A549 (cell line): ENCODE results near the gene PPP1R12B.
"Not testable (repeated sequence)": the region's sequence is repeated elsewhere in the genome, so short reads cannot be mapped to it uniquely, and the experiment has no call there.

ENCODE experiments used
- CEBPB ChIP-seq, 2 experiments: fragments of >200 bp in 1 of 2; sonication (Bioruptor Twin) in 1 of 2; formaldehyde crosslinking in 1 of 2; IDR thresholded peaks; 2 replicates each; pipeline ENCODE4 v1.6.1; 2012 to 2016
- EP300 ChIP-seq, 2 experiments: fragments of >200 bp; sonication (Bioruptor Twin); formaldehyde crosslinking; IDR thresholded peaks; 2 replicates in 1 of 2; 3 replicates in 1 of 2; pipeline ENCODE4 v1.6.1; 2016 to 2017
- JUN ChIP-seq, 2 experiments: fragments of >200 bp; sonication (Bioruptor Twin); formaldehyde crosslinking; IDR thresholded peaks; 2 replicates in 1 of 2; 3 replicates in 1 of 2; pipeline ENCODE4 v1.6.1; 2016 to 2017
- MYC ChIP-seq: IDR thresholded peaks from 2 replicates; pipeline ENCODE4 v1.6.1; 2012; ENCODE audit warnings: mild to moderate bottlenecking, inconsistent platforms, low read length, improper control_type of control experiment, borderline replicate concordance
- SMC3 ChIP-seq: fragments of >200 bp; sonication (Bioruptor Twin); formaldehyde crosslinking; IDR thresholded peaks from 3 replicates; pipeline ENCODE4 v1.6.1; 2018; ENCODE audit warnings: inconsistent platforms
- TF ChIP-seq, protein P1 (sequence below): fragments of >200 bp; sonication (Bioruptor Twin); formaldehyde crosslinking; IDR thresholded peaks from 3 replicates; pipeline ENCODE4 v1.5.1; 2016
- TF ChIP-seq, protein P2 (sequence below): fragments of 200-600 bp; sonication (generic); IDR thresholded peaks from 2 replicates; pipeline ENCODE4 v1.6.1; 2016; ENCODE audit warnings: antibody characterized with exemption, mild to moderate bottlenecking, moderate library complexity
- TF ChIP-seq, protein P3 (sequence below): IDR thresholded peaks from 2 replicates; pipeline ENCODE4 v1.6.1; 2012
- TF ChIP-seq, protein P4 (sequence below): fragments of 150-350 bp; IDR thresholded peaks from 2 replicates; pipeline ENCODE4 v1.6.1; 2014; ENCODE audit warnings: low read depth, mild to moderate bottlenecking, low read length

DNA sequence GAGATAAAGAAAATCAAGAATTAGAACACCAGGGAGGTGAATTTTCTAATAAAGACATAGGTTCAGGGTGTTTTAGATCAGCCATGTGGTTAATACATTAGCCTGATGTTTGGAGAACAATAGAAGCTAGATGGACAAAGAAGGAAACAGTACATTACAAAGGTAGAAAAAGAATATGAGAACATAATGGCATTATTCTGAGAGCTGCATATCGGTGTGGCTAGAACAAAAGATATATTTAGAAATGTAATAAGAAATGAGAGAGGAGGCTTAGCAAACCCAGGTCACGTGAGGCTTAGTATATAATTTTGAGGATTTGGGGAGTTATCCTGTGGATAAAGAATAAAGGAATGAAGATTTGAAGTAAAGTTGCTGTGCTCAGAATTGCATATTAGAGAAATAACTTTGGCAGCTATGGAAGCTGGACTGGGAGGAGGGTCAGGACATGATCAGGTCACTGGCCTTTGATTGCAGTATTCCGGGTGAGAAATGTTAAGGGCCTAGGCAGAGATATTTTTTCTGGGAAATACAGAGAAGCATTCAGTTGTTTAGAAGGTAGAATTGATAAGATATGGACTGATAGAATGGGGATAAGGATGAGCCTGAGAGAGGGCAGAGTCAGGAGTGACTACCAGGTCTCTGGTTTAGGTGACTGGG, 197.3 kb downstream of the PPP1R12B start:
- TF ChIP-seq, protein P1, sequence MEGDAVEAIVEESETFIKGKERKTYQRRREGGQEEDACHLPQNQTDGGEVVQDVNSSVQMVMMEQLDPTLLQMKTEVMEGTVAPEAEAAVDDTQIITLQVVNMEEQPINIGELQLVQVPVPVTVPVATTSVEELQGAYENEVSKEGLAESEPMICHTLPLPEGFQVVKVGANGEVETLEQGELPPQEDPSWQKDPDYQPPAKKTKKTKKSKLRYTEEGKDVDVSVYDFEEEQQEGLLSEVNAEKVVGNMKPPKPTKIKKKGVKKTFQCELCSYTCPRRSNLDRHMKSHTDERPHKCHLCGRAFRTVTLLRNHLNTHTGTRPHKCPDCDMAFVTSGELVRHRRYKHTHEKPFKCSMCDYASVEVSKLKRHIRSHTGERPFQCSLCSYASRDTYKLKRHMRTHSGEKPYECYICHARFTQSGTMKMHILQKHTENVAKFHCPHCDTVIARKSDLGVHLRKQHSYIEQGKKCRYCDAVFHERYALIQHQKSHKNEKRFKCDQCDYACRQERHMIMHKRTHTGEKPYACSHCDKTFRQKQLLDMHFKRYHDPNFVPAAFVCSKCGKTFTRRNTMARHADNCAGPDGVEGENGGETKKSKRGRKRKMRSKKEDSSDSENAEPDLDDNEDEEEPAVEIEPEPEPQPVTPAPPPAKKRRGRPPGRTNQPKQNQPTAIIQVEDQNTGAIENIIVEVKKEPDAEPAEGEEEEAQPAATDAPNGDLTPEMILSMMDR: not testable (repeated sequence)
- TF ChIP-seq, protein P2, sequence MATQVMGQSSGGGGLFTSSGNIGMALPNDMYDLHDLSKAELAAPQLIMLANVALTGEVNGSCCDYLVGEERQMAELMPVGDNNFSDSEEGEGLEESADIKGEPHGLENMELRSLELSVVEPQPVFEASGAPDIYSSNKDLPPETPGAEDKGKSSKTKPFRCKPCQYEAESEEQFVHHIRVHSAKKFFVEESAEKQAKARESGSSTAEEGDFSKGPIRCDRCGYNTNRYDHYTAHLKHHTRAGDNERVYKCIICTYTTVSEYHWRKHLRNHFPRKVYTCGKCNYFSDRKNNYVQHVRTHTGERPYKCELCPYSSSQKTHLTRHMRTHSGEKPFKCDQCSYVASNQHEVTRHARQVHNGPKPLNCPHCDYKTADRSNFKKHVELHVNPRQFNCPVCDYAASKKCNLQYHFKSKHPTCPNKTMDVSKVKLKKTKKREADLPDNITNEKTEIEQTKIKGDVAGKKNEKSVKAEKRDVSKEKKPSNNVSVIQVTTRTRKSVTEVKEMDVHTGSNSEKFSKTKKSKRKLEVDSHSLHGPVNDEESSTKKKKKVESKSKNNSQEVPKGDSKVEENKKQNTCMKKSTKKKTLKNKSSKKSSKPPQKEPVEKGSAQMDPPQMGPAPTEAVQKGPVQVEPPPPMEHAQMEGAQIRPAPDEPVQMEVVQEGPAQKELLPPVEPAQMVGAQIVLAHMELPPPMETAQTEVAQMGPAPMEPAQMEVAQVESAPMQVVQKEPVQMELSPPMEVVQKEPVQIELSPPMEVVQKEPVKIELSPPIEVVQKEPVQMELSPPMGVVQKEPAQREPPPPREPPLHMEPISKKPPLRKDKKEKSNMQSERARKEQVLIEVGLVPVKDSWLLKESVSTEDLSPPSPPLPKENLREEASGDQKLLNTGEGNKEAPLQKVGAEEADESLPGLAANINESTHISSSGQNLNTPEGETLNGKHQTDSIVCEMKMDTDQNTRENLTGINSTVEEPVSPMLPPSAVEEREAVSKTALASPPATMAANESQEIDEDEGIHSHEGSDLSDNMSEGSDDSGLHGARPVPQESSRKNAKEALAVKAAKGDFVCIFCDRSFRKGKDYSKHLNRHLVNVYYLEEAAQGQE: not testable (repeated sequence)
- not testable (repeated sequence) for TF ChIP-seq EP300 (IDR thresholded peaks at IDR 0.05); SMC3; JUN (IDR thresholded peaks at IDR 0.05); MYC; CEBPB (IDR thresholded peaks at IDR 0.05)
- TF ChIP-seq, protein P3, sequence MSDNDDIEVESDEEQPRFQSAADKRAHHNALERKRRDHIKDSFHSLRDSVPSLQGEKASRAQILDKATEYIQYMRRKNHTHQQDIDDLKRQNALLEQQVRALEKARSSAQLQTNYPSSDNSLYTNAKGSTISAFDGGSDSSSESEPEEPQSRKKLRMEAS: not testable (repeated sequence)
- TF ChIP-seq, protein P4, sequence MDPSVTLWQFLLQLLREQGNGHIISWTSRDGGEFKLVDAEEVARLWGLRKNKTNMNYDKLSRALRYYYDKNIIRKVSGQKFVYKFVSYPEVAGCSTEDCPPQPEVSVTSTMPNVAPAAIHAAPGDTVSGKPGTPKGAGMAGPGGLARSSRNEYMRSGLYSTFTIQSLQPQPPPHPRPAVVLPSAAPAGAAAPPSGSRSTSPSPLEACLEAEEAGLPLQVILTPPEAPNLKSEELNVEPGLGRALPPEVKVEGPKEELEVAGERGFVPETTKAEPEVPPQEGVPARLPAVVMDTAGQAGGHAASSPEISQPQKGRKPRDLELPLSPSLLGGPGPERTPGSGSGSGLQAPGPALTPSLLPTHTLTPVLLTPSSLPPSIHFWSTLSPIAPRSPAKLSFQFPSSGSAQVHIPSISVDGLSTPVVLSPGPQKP: not testable (repeated sequence)
